ENCODE measurements around the gene SLC35E1. TPM values are rescaled to one million over a fixed set of nuclear protein-coding genes. Genes with fewer than 3 reads are reported as not detected.

The SLC35E1 gene
- total RNA-seq, 5 donors from 2014 or later (not counting 1 experiment from before 2014, with no cell fraction given) = 32.7 to 67.5 (median 36.9) TPM

DNA sequence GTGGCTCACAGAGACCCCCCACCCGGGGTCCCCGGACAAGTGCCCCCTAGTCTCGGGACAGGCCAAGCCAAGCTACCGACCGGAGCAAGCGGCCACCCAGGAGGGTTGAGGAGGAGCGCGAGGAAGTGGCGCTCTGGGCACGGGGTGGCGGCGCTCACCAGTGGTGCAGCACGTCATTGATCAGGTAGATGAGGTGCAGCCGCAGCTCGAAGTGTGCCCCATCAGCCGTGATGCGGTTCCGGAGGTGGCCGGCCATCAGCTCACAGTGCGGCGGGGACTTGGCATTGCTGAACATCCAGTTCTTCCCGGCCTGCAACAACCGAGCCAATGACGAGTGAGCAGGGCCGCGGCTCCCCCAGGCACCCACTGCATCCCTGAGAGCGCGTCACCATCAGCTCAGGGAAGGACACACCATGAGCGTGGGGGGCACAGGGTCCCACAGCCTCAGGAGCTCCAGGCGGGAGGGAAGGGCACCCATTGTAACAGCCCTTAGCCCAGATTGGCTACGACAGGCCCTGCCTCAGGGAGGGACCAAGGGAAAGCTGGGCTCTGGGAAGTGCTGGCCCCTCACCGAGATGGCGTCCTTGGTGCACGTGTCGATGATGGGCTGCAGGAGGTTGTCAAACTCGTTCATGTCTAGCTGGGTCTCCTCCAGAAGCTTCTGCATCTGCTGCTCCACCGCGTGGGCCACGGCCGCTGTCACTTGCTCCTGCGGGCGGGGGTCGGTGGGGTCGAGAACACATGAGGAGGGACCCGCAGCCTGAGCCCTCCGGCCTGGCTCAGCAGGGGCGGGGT, 39.6 kb downstream of the SLC35E1 start:
- DNase-seq = no peak
- Mint-ChIP-seq H3K4me3 (no peak overlapping the region), H3K27ac (no peak overlapping the region), H3K9me3 (no peaks in the 10 kb centered on the region), H3K4me1 (peaks cover 7 to 12% (median 10%) of the 10 kb centered on the region in 3 donors), H3K27me3 (no peaks in the 10 kb centered on the region), H3K36me3 (peaks cover 40% of the 10 kb centered on the region)
- Histone ChIP-seq H3K4me1 (ENCODE audit: control insufficient read depth in 1 of 2, extremely low read depth in 1 of 2, insufficient read depth in 2 of 2, low read length in 2 of 2) (peaks cover 0 to 5% of the 10 kb centered on the region in 2 experiments), H3K36me3 (ENCODE audit: control insufficient read depth in 2 of 2, extremely low read depth in 1 of 2, insufficient read depth in 1 of 2, low read length in 1 of 2) (peaks cover 47 to 82% of the 10 kb centered on the region in 2 donors), H3K27me3 (replicated peaks in 1 of 2; ENCODE audit: control insufficient read depth in 2 of 2, extremely low read depth in 1 of 2, insufficient read depth in 2 of 2, low read length in 1 of 2) (no peaks in the 10 kb centered on the region), H3K27ac (ENCODE audit: low read length) (no peak overlapping the region), H3K9me3 (no peaks in the 10 kb centered on the region), H3K4me3 (ENCODE audit: control insufficient read depth in 1 of 2, extremely low read depth in 1 of 2, low read length in 1 of 2) (no peak overlapping the region)
- CTCF ChIA-PET = no interaction called here
- WGBS (ENCODE audit: insufficient coverage) = 97% methylated on average over 47 of the region's 47 CpGs
- ATAC-seq (replicated peaks in 1 of 4) = no peak
- POLR2A ChIA-PET = interaction anchor here in 1 of 2 donors (0.5 kb wide), 1 partner anchor 20 kb away, joined by 3 read pairs; no protein-coding TSS in a partner anchor

DNA sequence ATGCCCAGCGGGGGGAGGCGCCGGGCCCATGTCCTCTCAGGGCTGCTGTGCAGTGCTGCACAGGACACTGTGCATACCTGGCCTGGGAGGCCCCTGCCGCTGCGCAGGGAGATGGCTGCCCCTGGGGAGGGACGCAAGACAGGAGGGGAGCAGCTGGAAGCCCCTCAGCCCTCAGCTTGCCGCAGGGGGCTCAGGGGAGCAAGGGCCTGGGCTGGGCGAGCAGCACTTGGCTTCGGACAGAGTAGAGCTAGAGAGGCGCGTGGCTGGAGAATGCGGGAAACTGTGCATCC, 40.9 kb downstream of the SLC35E1 start:
- no peaks in the 10 kb centered on the region for H3K4me1 ChIP-seq (ENCODE audit: control insufficient read depth in 1 of 2, extremely low read depth in 1 of 2, insufficient read depth in 2 of 2, low read length in 2 of 2)
- Mint-ChIP-seq H3K27ac (no peak overlapping the region), H3K27me3 (no peaks in the 10 kb centered on the region), H3K9me3 (no peaks in the 10 kb centered on the region), H3K4me3 (no peak overlapping the region), H3K36me3 (peaks cover 40% of the 10 kb centered on the region), H3K4me1 (peaks cover 0 to 3% (median 2%) of the 10 kb centered on the region in 3 donors)
- H3K9me3 ChIP-seq = no peaks in the 10 kb centered on the region
- ChIA-PET CTCF (no interaction called here), POLR2A (no interaction called here)
- H3K27ac ChIP-seq (ENCODE audit: low read length) = no peak overlapping the region
- DNase-seq (no peak), ATAC-seq (replicated peaks in 1 of 4) (no peak)
- H3K36me3 ChIP-seq (ENCODE audit: control insufficient read depth in 2 of 2, extremely low read depth in 1 of 2, insufficient read depth in 1 of 2, low read length in 1 of 2) = peaks cover 50 to 88% of the 10 kb centered on the region in 2 donors
- H3K27me3 ChIP-seq (replicated peaks in 1 of 2; ENCODE audit: control insufficient read depth in 2 of 2, extremely low read depth in 1 of 2, insufficient read depth in 2 of 2, low read length in 1 of 2) = no peaks in the 10 kb centered on the region
- WGBS (ENCODE audit: insufficient coverage) = 98% methylated on average over 12 of the region's 12 CpGs
- H3K4me3 ChIP-seq (ENCODE audit: control insufficient read depth in 1 of 2, extremely low read depth in 1 of 2, low read length in 1 of 2) = no peak overlapping the region

GRCh38 chr19:16530540-16531379, 41.5 kb downstream of the SLC35E1 start:
- Histone ChIP-seq H3K9me3 (no peaks in the 10 kb centered on the region), H3K36me3 (ENCODE audit: control insufficient read depth in 2 of 2, extremely low read depth in 1 of 2, insufficient read depth in 1 of 2, low read length in 1 of 2) (peaks cover 45 to 87% of the 10 kb centered on the region in 2 donors), H3K27ac (ENCODE audit: low read length) (no peak overlapping the region), H3K4me3 (ENCODE audit: control insufficient read depth in 1 of 2, extremely low read depth in 1 of 2, low read length in 1 of 2) (no peak overlapping the region), H3K27me3 (replicated peaks in 1 of 2; ENCODE audit: control insufficient read depth in 2 of 2, extremely low read depth in 1 of 2, insufficient read depth in 2 of 2, low read length in 1 of 2) (no peaks in the 10 kb centered on the region), H3K4me1 (ENCODE audit: control insufficient read depth in 1 of 2, extremely low read depth in 1 of 2, insufficient read depth in 2 of 2, low read length in 2 of 2) (no peaks in the 10 kb centered on the region)
- H3K4me3 Mint-ChIP-seq = no peak overlapping the region
- ChIA-PET POLR2A (no interaction called here), CTCF (no interaction called here)
- H3K4me1 Mint-ChIP-seq = peaks cover 0 to 2% (median 2%) of the 10 kb centered on the region in 3 donors
- 96% methylated on average over 26 of the region's 43 CpGs for WGBS (ENCODE audit: insufficient coverage)
- no peaks in the 10 kb centered on the region for H3K27me3 Mint-ChIP-seq
- H3K9me3 Mint-ChIP-seq = no peaks in the 10 kb centered on the region
- DNase-seq (no peak), ATAC-seq (replicated peaks in 1 of 4) (no peak)
- peaks cover 37% of the 10 kb centered on the region for H3K36me3 Mint-ChIP-seq
- H3K27ac Mint-ChIP-seq = no peak overlapping the region

- no peak overlapping the region for H3K27ac ChIP-seq (ENCODE audit: low read length)
- Mint-ChIP-seq H3K4me1 (no peaks in the 10 kb centered on the region), H3K27me3 (no peaks in the 10 kb centered on the region), H3K36me3 (peaks cover 36% of the 10 kb centered on the region), H3K4me3 (no peak overlapping the region), H3K27ac (no peak overlapping the region), H3K9me3 (no peaks in the 10 kb centered on the region)
- DNase-seq = no peak
- H3K9me3 ChIP-seq = no peaks in the 10 kb centered on the region
- H3K27me3 ChIP-seq (replicated peaks in 1 of 2; ENCODE audit: control insufficient read depth in 2 of 2, extremely low read depth in 1 of 2, insufficient read depth in 2 of 2, low read length in 1 of 2) = no peaks in the 10 kb centered on the region
- POLR2A ChIA-PET = interaction anchor here in 1 of 2 donors (0.6 kb wide), 1 partner anchor 34 kb away, joined by 3 read pairs; the partner anchor contains the start of gene CALR3
- CTCF ChIA-PET = interaction anchor here in 1 of 2 donors (0.6 kb wide), 1 partner anchor 133 kb away, joined by 3 read pairs; no protein-coding TSS in a partner anchor
- ATAC-seq (replicated peaks in 1 of 4) = no peak
- WGBS (ENCODE audit: insufficient coverage) = 93% methylated on average over 25 of the region's 25 CpGs
- H3K4me1 ChIP-seq (ENCODE audit: control insufficient read depth in 1 of 2, extremely low read depth in 1 of 2, insufficient read depth in 2 of 2, low read length in 2 of 2) = no peaks in the 10 kb centered on the region
- H3K36me3 ChIP-seq (ENCODE audit: control insufficient read depth in 2 of 2, extremely low read depth in 1 of 2, insufficient read depth in 1 of 2, low read length in 1 of 2) = peaks cover 37 to 89% of the 10 kb centered on the region in 2 donors
- H3K4me3 ChIP-seq (ENCODE audit: control insufficient read depth in 1 of 2, extremely low read depth in 1 of 2, low read length in 1 of 2) = no peak overlapping the region
Measured at GRCh38 chr19:16529466-16530144, 42.6 kb downstream of the SLC35E1 start.

DNA sequence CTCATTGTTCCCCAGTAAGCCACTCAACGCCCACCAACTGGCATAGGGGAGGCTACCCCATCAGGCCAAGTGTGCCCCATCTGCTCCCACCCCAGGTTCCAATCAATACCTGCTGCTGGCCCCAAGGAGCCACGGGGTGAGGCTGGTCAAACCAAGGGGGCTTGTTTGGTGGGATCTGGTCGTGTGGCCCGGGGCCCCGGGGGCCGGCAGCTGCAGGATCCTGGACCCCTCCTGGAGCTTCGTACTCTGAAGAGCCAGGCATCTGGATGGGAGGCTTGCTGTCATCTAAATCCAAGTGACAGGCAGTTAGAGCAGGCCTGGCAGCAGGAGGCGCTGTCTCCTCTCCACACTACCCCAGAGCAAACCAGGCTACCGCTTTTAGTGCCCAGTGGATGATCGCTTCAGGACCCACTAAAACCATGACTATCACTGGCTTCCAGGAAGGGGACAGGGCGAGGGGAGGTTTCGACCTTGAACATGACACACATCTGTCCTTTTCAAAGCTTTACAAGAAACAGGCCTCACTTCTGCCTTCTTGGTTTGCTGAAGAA, 44.2 kb downstream of the SLC35E1 start:
- peaks cover 29 to 95% of the 10 kb centered on the region in 2 donors for H3K36me3 ChIP-seq (ENCODE audit: control insufficient read depth in 2 of 2, extremely low read depth in 1 of 2, insufficient read depth in 1 of 2, low read length in 1 of 2)
- no peak overlapping the region for H3K27ac ChIP-seq (ENCODE audit: low read length)
- no peaks in the 10 kb centered on the region for H3K9me3 Mint-ChIP-seq
- CTCF ChIA-PET = interaction anchor here in 1 of 2 donors (1.0 kb wide), 1 partner anchor 17 kb away, joined by 3 read pairs; no protein-coding TSS in a partner anchor
- H3K4me1 Mint-ChIP-seq = no peaks in the 10 kb centered on the region
- H3K27me3 ChIP-seq (replicated peaks in 1 of 2; ENCODE audit: control insufficient read depth in 2 of 2, extremely low read depth in 1 of 2, insufficient read depth in 2 of 2, low read length in 1 of 2) = no peaks in the 10 kb centered on the region
- no peaks in the 10 kb centered on the region for H3K4me1 ChIP-seq (ENCODE audit: control insufficient read depth in 1 of 2, extremely low read depth in 1 of 2, insufficient read depth in 2 of 2, low read length in 2 of 2)
- peaks cover 41% of the 10 kb centered on the region for H3K36me3 Mint-ChIP-seq
- H3K9me3 ChIP-seq = no peaks in the 10 kb centered on the region
- peak in 2 of 4 experiments; percentile 57 to 59 for ATAC-seq (replicated peaks in 1 of 4)
- no peaks in the 10 kb centered on the region for H3K27me3 Mint-ChIP-seq
- H3K4me3 ChIP-seq (ENCODE audit: control insufficient read depth in 1 of 2, extremely low read depth in 1 of 2, low read length in 1 of 2) = no peak overlapping the region
- no peak overlapping the region for H3K27ac Mint-ChIP-seq
- no peak overlapping the region for H3K4me3 Mint-ChIP-seq
- WGBS (ENCODE audit: insufficient coverage) = 100% methylated on average over 1 of the region's 12 CpGs
- POLR2A ChIA-PET = interaction anchor here (0.6 to 0.8 kb wide), 3 partner anchors 30 to 52 kb away, joined by 3 to 6 read pairs (median 4); no protein-coding TSS in a partner anchor
- peak in 31 of 35 experiments; percentile 9 to 65 (median 38) for DNase-seq
